ENCODE results near the gene KCNJ6. TPM values are rescaled to one million over a fixed set of nuclear protein-coding genes. Genes with fewer than 3 reads are reported as not detected.

The KCNJ6 gene
- total and polyA plus RNA-seq, 8 donors, result 0.28 to 1.9 (median 0.55) TPM

- intact Hi-C loops (cut with DNase I), result no loop called here
- no peaks in the 10 kb centered on the region for H3K4me1 ChIP-seq
- 89 to 91% methylated on average over 11 of the region's 11 CpGs for WGBS, 2 donors
- no peaks in the 10 kb centered on the region for H3K27me3 ChIP-seq
- FAIRE-seq, result no peak
- no peak for DNase-seq
- TF ChIP-seq, protein P1, sequence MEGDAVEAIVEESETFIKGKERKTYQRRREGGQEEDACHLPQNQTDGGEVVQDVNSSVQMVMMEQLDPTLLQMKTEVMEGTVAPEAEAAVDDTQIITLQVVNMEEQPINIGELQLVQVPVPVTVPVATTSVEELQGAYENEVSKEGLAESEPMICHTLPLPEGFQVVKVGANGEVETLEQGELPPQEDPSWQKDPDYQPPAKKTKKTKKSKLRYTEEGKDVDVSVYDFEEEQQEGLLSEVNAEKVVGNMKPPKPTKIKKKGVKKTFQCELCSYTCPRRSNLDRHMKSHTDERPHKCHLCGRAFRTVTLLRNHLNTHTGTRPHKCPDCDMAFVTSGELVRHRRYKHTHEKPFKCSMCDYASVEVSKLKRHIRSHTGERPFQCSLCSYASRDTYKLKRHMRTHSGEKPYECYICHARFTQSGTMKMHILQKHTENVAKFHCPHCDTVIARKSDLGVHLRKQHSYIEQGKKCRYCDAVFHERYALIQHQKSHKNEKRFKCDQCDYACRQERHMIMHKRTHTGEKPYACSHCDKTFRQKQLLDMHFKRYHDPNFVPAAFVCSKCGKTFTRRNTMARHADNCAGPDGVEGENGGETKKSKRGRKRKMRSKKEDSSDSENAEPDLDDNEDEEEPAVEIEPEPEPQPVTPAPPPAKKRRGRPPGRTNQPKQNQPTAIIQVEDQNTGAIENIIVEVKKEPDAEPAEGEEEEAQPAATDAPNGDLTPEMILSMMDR (IDR thresholded peaks at IDR 0.05), result no peak
- no peak for ATAC-seq
- H3K27ac ChIP-seq, result no peak overlapping the region
- no peaks in the 10 kb centered on the region for H3K9me3 ChIP-seq
- no peak overlapping the region for H3K4me3 ChIP-seq
- no peaks in the 10 kb centered on the region for H3K36me3 ChIP-seq
These were observed 340.7 kb downstream of the KCNJ6 start for GRCh38 chr21:37575580-37575979.

- no peak overlapping the region for H3K27ac ChIP-seq
- FAIRE-seq, result no peak
- intact Hi-C loops (cut with DNase I), result no loop called here
- 93 to 95% methylated on average over 7 of the region's 7 CpGs for WGBS, 2 donors
- no peak overlapping the region for H3K4me3 ChIP-seq
- no peak for ATAC-seq
- no peaks in the 10 kb centered on the region for H3K4me1 ChIP-seq
- no peaks in the 10 kb centered on the region for H3K9me3 ChIP-seq
- TF ChIP-seq, protein P1 (IDR thresholded peaks at IDR 0.05), result no peak
- H3K27me3 ChIP-seq, result no peaks in the 10 kb centered on the region
- no peaks in the 10 kb centered on the region for H3K36me3 ChIP-seq
- no peak for DNase-seq
These were observed 341.5 kb downstream of the KCNJ6 start for GRCh38 chr21:37574751-37575150.

GRCh38 chr21:37574316-37574715, 341.9 kb downstream of the KCNJ6 start:
- no peak for DNase-seq
- Histone ChIP-seq H3K9me3 (no peaks in the 10 kb centered on the region), H3K27ac (no peak overlapping the region), H3K4me1 (no peaks in the 10 kb centered on the region), H3K27me3 (no peaks in the 10 kb centered on the region), H3K4me3 (no peak overlapping the region), H3K36me3 (no peaks in the 10 kb centered on the region)
- no peak for ATAC-seq
- WGBS, 2 donors, result 70 to 78% methylated on average over 6 of the region's 6 CpGs
- FAIRE-seq, result no peak
- TF ChIP-seq, protein P1 (IDR thresholded peaks at IDR 0.05), result no peak
- intact Hi-C loops (cut with DNase I), result no loop called here

DNA sequence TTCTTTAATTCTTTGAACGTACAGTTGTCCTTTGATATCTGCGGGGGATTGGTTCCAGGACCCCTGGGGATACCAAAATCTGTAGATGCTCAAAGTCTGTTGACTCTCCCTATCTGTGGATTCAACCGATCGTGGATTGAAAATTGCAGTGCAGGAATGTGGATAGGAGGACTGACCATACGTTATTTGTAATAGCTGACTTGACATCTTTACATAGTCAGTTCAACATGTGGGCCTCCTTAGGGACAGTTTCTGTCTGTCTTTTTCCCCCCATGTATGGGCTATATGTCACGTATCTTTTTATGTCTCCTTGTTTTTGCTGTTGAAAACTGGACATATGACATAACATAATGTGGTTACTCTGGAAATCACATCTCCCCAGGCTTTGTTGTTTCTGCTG, 344.8 kb downstream of the KCNJ6 start:
- Histone ChIP-seq H3K9me3 (no peaks in the 10 kb centered on the region), H3K27ac (no peak overlapping the region), H3K27me3 (no peaks in the 10 kb centered on the region), H3K4me1 (no peaks in the 10 kb centered on the region), H3K36me3 (no peaks in the 10 kb centered on the region), H3K4me3 (no peak overlapping the region)
- FAIRE-seq (no peak), ATAC-seq (no peak), DNase-seq (no peak)
- TF ChIP-seq, protein P1 (IDR thresholded peaks at IDR 0.05), result no peak
- intact Hi-C loops (cut with DNase I), result no loop called here
- WGBS, 2 donors, result 64 to 71% methylated on average over 6 of the region's 6 CpGs

DNA sequence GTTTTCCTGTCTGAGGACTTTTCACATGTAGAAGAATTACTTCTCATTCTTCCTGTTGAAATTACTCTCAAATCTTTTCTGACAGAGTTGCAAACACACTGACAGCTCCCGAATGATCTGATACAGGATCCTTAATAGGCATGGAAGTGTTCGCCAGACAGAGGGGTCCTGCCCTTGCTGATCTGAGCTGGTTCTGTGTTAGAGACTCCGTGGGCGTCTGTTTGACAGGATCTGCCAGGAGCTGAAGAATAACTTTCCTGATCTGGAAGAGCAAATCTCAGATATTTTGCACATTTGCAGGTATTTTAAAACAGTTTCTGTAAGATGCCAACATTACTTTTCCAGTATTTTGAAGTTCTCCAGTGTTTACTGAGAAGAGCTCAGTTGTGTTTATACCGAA, 347.3 kb downstream of the KCNJ6 start:
- Histone ChIP-seq H3K36me3 (no peaks in the 10 kb centered on the region), H3K9me3 (no peaks in the 10 kb centered on the region), H3K4me1 (peaks cover 0 to 8% (median 0%) of the 10 kb centered on the region in 3 donors), H3K4me3 (no peak overlapping the region), H3K27ac (no peak overlapping the region), H3K27me3 (no peaks in the 10 kb centered on the region)
- 62 to 64% methylated on average over 5 of the region's 5 CpGs for WGBS, 2 donors
- intact Hi-C loops (cut with DNase I), result no loop called here
- ATAC-seq (no peak), FAIRE-seq (no peak), DNase-seq (no peak)
- TF ChIP-seq, protein P1 (IDR thresholded peaks at IDR 0.05), result no peak

All from pancreas (tissue), 10 donors.